Measurements from ENCODE around the gene ADGRD1. TPM values are rescaled to one million over a fixed set of nuclear protein-coding genes. Genes with fewer than 3 reads are reported as not detected.

Gene ADGRD1
- total and polyA plus RNA-seq, 4 donors, result 9.9 to 15.4 (median 12.7) TPM

- no peaks in the 10 kb centered on the region for H3K27me3 ChIP-seq (ENCODE audit: control insufficient read depth, insufficient read depth, low read length)
- no peak overlapping the region for H3K4me3 ChIP-seq (ENCODE audit: low read depth, low read length)
- peaks cover 8% of the 10 kb centered on the region for H3K36me3 ChIP-seq (ENCODE audit: control insufficient read depth, insufficient read depth, low read length)
- 45% methylated on average over 5 of the region's 8 CpGs for WGBS (ENCODE audit: insufficient coverage)
- peak in 2 of 6 donors; percentile 21 to 40 for DNase-seq (ENCODE audit: low read depth in 4 of 6, low spot score in 6 of 6)
- H3K4me1 ChIP-seq (ENCODE audit: control insufficient read depth, insufficient read depth, low read length), result peaks cover 40% of the 10 kb centered on the region
- H3K27ac ChIP-seq (ENCODE audit: low read depth, low read length), result no peak overlapping the region
- no peaks in the 10 kb centered on the region for H3K9me3 ChIP-seq (ENCODE audit: control insufficient read depth, insufficient read depth, low read length)
These were observed 187.8 kb downstream of the ADGRD1 start for GRCh38 chr12:131141514-131141913.

GRCh38 chr12:131142891-131143657 is 189.4 kb downstream of the ADGRD1 start:
- no peak overlapping the region for H3K27ac ChIP-seq (ENCODE audit: low read depth, low read length)

GRCh38 chr12:131146173-131146675 is 192.5 kb downstream of the ADGRD1 start:
- peaks cover 14% of the 10 kb centered on the region for H3K4me1 ChIP-seq (ENCODE audit: control insufficient read depth, insufficient read depth, low read length)
- WGBS (ENCODE audit: insufficient coverage), result no CpG with 5 or more reads among the region's 5 CpGs
- no peaks in the 10 kb centered on the region for H3K27me3 ChIP-seq (ENCODE audit: control insufficient read depth, insufficient read depth, low read length)
- H3K9me3 ChIP-seq (ENCODE audit: control insufficient read depth, insufficient read depth, low read length), result no peaks in the 10 kb centered on the region
- no peak overlapping the region for H3K4me3 ChIP-seq (ENCODE audit: low read depth, low read length)
- H3K36me3 ChIP-seq (ENCODE audit: control insufficient read depth, insufficient read depth, low read length), result no peaks in the 10 kb centered on the region
- no peak overlapping the region for H3K27ac ChIP-seq (ENCODE audit: low read depth, low read length)
- DNase-seq (ENCODE audit: low read depth in 4 of 6, low spot score in 6 of 6), result peak in 1 of 6 donors; percentile 51

More at GRCh38 chr12:131142891-131143657, 189.4 kb downstream of the ADGRD1 start:
- Histone ChIP-seq H3K36me3 (ENCODE audit: control insufficient read depth, insufficient read depth, low read length) (peaks cover 8% of the 10 kb centered on the region), H3K4me1 (ENCODE audit: control insufficient read depth, insufficient read depth, low read length) (peaks cover 25% of the 10 kb centered on the region), H3K4me3 (ENCODE audit: low read depth, low read length) (no peak overlapping the region), H3K9me3 (ENCODE audit: control insufficient read depth, insufficient read depth, low read length) (no peaks in the 10 kb centered on the region), H3K27me3 (ENCODE audit: control insufficient read depth, insufficient read depth, low read length) (no peaks in the 10 kb centered on the region)
- 26% methylated on average over 8 of the region's 19 CpGs for WGBS (ENCODE audit: insufficient coverage)
- DNase-seq (ENCODE audit: low read depth in 4 of 6, low spot score in 6 of 6), result peak in 2 of 6 donors; percentile 73 to 80

- no peak overlapping the region for H3K27ac ChIP-seq (ENCODE audit: low read depth, low read length)
- H3K36me3 ChIP-seq (ENCODE audit: control insufficient read depth, insufficient read depth, low read length), result no peaks in the 10 kb centered on the region
- H3K9me3 ChIP-seq (ENCODE audit: control insufficient read depth, insufficient read depth, low read length), result no peaks in the 10 kb centered on the region
- no CpG with 5 or more reads among the region's 1 CpG for WGBS (ENCODE audit: insufficient coverage)
- H3K4me1 ChIP-seq (ENCODE audit: control insufficient read depth, insufficient read depth, low read length), result peaks cover 15% of the 10 kb centered on the region
- no peak overlapping the region for H3K4me3 ChIP-seq (ENCODE audit: low read depth, low read length)
- DNase-seq (ENCODE audit: low read depth in 4 of 6, low spot score in 6 of 6), result no peak
- no peaks in the 10 kb centered on the region for H3K27me3 ChIP-seq (ENCODE audit: control insufficient read depth, insufficient read depth, low read length)
These were observed 193.6 kb downstream of the ADGRD1 start for GRCh38 chr12:131147293-131147692.

- Histone ChIP-seq H3K9me3 (ENCODE audit: control insufficient read depth, insufficient read depth, low read length) (no peaks in the 10 kb centered on the region), H3K4me3 (ENCODE audit: low read depth, low read length) (no peak overlapping the region), H3K27ac (ENCODE audit: low read depth, low read length) (no peak overlapping the region), H3K36me3 (ENCODE audit: control insufficient read depth, insufficient read depth, low read length) (no peaks in the 10 kb centered on the region), H3K27me3 (ENCODE audit: control insufficient read depth, insufficient read depth, low read length) (no peaks in the 10 kb centered on the region), H3K4me1 (ENCODE audit: control insufficient read depth, insufficient read depth, low read length) (peaks cover 12% of the 10 kb centered on the region)
- no peak for DNase-seq (ENCODE audit: low read depth in 4 of 6, low spot score in 6 of 6)
- WGBS (ENCODE audit: insufficient coverage), result no CpG with 5 or more reads among the region's 3 CpGs
These were observed 194.2 kb downstream of the ADGRD1 start for GRCh38 chr12:131147894-131148293.

- peaks cover 7% of the 10 kb centered on the region for H3K4me1 ChIP-seq (ENCODE audit: control insufficient read depth, insufficient read depth, low read length)
- no peaks in the 10 kb centered on the region for H3K27me3 ChIP-seq (ENCODE audit: control insufficient read depth, insufficient read depth, low read length)
- WGBS (ENCODE audit: insufficient coverage), result 80% methylated on average over 6 of the region's 8 CpGs
- no peak overlapping the region for H3K27ac ChIP-seq (ENCODE audit: low read depth, low read length)
- no peak overlapping the region for H3K4me3 ChIP-seq (ENCODE audit: low read depth, low read length)
- DNase-seq (ENCODE audit: low read depth in 4 of 6, low spot score in 6 of 6), result peak in 1 of 6 donors; percentile 43
- no peaks in the 10 kb centered on the region for H3K36me3 ChIP-seq (ENCODE audit: control insufficient read depth, insufficient read depth, low read length)
- no peaks in the 10 kb centered on the region for H3K9me3 ChIP-seq (ENCODE audit: control insufficient read depth, insufficient read depth, low read length)
These were observed 198.0 kb downstream of the ADGRD1 start for GRCh38 chr12:131151558-131152345.

- H3K9me3 ChIP-seq (ENCODE audit: control insufficient read depth, insufficient read depth, low read length), result no peaks in the 10 kb centered on the region
- 86% methylated on average over 5 of the region's 5 CpGs for WGBS (ENCODE audit: insufficient coverage)
- no peaks in the 10 kb centered on the region for H3K27me3 ChIP-seq (ENCODE audit: control insufficient read depth, insufficient read depth, low read length)
- DNase-seq (ENCODE audit: low read depth in 4 of 6, low spot score in 6 of 6), result no peak
- H3K27ac ChIP-seq (ENCODE audit: low read depth, low read length), result no peak overlapping the region
- H3K4me1 ChIP-seq (ENCODE audit: control insufficient read depth, insufficient read depth, low read length), result peaks cover 7% of the 10 kb centered on the region
- no peak overlapping the region for H3K4me3 ChIP-seq (ENCODE audit: low read depth, low read length)
- no peaks in the 10 kb centered on the region for H3K36me3 ChIP-seq (ENCODE audit: control insufficient read depth, insufficient read depth, low read length)
These were observed 198.9 kb downstream of the ADGRD1 start for GRCh38 chr12:131152587-131152986.

GRCh38 chr12:131153016-131153415 is 199.3 kb downstream of the ADGRD1 start:
- WGBS (ENCODE audit: insufficient coverage), result 96% methylated on average over 3 of the region's 5 CpGs

GRCh38 chr12:131153956-131154355 is 200.2 kb downstream of the ADGRD1 start:
- H3K4me3 ChIP-seq (ENCODE audit: low read depth, low read length), result no peak overlapping the region
- no peaks in the 10 kb centered on the region for H3K36me3 ChIP-seq (ENCODE audit: control insufficient read depth, insufficient read depth, low read length)
- no peaks in the 10 kb centered on the region for H3K27me3 ChIP-seq (ENCODE audit: control insufficient read depth, insufficient read depth, low read length)
- peaks cover 7% of the 10 kb centered on the region for H3K4me1 ChIP-seq (ENCODE audit: control insufficient read depth, insufficient read depth, low read length)
- 90% methylated on average over 4 of the region's 5 CpGs for WGBS (ENCODE audit: insufficient coverage)
- H3K9me3 ChIP-seq (ENCODE audit: control insufficient read depth, insufficient read depth, low read length), result peaks cover 1% of the 10 kb centered on the region
- no peak overlapping the region for H3K27ac ChIP-seq (ENCODE audit: low read depth, low read length)
- DNase-seq (ENCODE audit: low read depth in 4 of 6, low spot score in 6 of 6), result no peak

More at GRCh38 chr12:131153016-131153415, 199.3 kb downstream of the ADGRD1 start:
- H3K4me3 ChIP-seq (ENCODE audit: low read depth, low read length), result no peak overlapping the region
- peaks cover 1% of the 10 kb centered on the region for H3K9me3 ChIP-seq (ENCODE audit: control insufficient read depth, insufficient read depth, low read length)
- peaks cover 7% of the 10 kb centered on the region for H3K4me1 ChIP-seq (ENCODE audit: control insufficient read depth, insufficient read depth, low read length)
- H3K27ac ChIP-seq (ENCODE audit: low read depth, low read length), result no peak overlapping the region
- DNase-seq (ENCODE audit: low read depth in 4 of 6, low spot score in 6 of 6), result no peak
- H3K27me3 ChIP-seq (ENCODE audit: control insufficient read depth, insufficient read depth, low read length), result no peaks in the 10 kb centered on the region
- H3K36me3 ChIP-seq (ENCODE audit: control insufficient read depth, insufficient read depth, low read length), result no peaks in the 10 kb centered on the region
